OCI-LY3 (cell line): ENCODE measurements around the gene ZDBF2.

Experiments used
- H2AFZ ChIP-seq: fragments of 200-600, 300-600 bp; shearing (Covaris generic); 2 replicates; pipeline ENCODE4 v1.6.0; 2014; ENCODE audit warnings: antibody characterized with exemption, low read depth, low read length
- H3K27ac ChIP-seq: fragments of 200-600, 300-600 bp; sonication (generic); 2 replicates; pipeline ENCODE4 v1.5.1; 2014; ENCODE audit warnings: mild to moderate bottlenecking, low read length, moderate library complexity, mixed read lengths
- H3K27me3 ChIP-seq: fragments of 200-600, 300-600 bp; sonication (generic); 2 replicates; pipeline ENCODE4 v1.6.1; 2014; ENCODE audit warnings: low read depth, low read length, mixed read lengths
- H3K36me3 ChIP-seq: fragments of 200-600, 300-600 bp; sonication (generic); replicated peaks from 2 replicates; pipeline ENCODE3; 2014; ENCODE audit warnings: low read depth, low read length, mixed read lengths
- H3K4me1 ChIP-seq: fragments of 300-600, 200-600 bp; sonication (generic); 2 replicates; pipeline ENCODE4 v1.6.1; 2014; ENCODE audit warnings: low read length, mixed read lengths
- H3K4me2 ChIP-seq: fragments of 200-600, 300-600 bp; sonication (generic); 2 replicates; pipeline ENCODE4 v1.6.1; 2014; ENCODE audit warnings: low read length, mixed read lengths
- H3K4me3 ChIP-seq: fragments of 300-600, 200-600 bp; sonication (generic); 2 replicates; pipeline ENCODE4 v1.5.1; 2014; ENCODE audit warnings: antibody characterized with exemption, mild to moderate bottlenecking, low read length, moderate library complexity
- H3K79me2 ChIP-seq: fragments of 300-600, 200-600 bp; shearing (Covaris generic); 2 replicates; pipeline ENCODE4 v1.6.1; 2014; ENCODE audit warnings: mild to moderate bottlenecking, low read length, mixed read lengths
- H3K9ac ChIP-seq: fragments of 300-600, 200-600 bp; shearing (Covaris generic); 2 replicates; pipeline ENCODE4 v1.6.0; 2014; ENCODE audit warnings: mild to moderate bottlenecking, low read length, moderate library complexity
- H3K9me3 ChIP-seq: fragments of 200-600, 300-600 bp; shearing (Covaris generic); 2 replicates; pipeline ENCODE4 v1.6.1; 2014; ENCODE audit warnings: low read length, mixed read lengths; ENCODE audit not compliant: insufficient read depth
- H4K20me1 ChIP-seq: fragments of 200-600, 300-600 bp; sonication (generic); 2 replicates; pipeline ENCODE4 v1.6.1; 2016; ENCODE audit warnings: low read length, mixed read lengths; ENCODE audit not compliant: insufficient read depth
- EZH2phosphoT487 ChIP-seq: fragments of 200-600 bp; shearing (Covaris generic); IDR thresholded peaks from 2 replicates; pipeline ENCODE4 v1.6.1; 2018; ENCODE audit warnings: antibody characterized with exemption, mixed run types, low read depth
- TF ChIP-seq, protein P1 (sequence below): fragments of 200-600, 300-600 bp; sonication (generic); IDR thresholded peaks from 2 replicates; pipeline ENCODE4 v1.5.1; 2014; ENCODE audit warnings: antibody characterized with exemption, low read length, low read depth

The ZDBF2 gene

GRCh38 chr2:206311026-206311425 is 36.6 kb downstream of the ZDBF2 start:
- Histone ChIP-seq H3K36me3 (no peaks in the 10 kb centered on the region), H3K27me3 (no peaks in the 10 kb centered on the region), H3K9me3 (no peaks in the 10 kb centered on the region), H3K4me2 (no peak overlapping the region), H4K20me1 (no peaks in the 10 kb centered on the region), H3K9ac (no peak overlapping the region), H3K4me1 (peaks cover 1% of the 10 kb centered on the region), H3K79me2 (no peaks in the 10 kb centered on the region), H2AFZ (no peak overlapping the region), H3K27ac (no peak overlapping the region), H3K4me3 (no peak overlapping the region)
- TF ChIP-seq, protein P1, sequence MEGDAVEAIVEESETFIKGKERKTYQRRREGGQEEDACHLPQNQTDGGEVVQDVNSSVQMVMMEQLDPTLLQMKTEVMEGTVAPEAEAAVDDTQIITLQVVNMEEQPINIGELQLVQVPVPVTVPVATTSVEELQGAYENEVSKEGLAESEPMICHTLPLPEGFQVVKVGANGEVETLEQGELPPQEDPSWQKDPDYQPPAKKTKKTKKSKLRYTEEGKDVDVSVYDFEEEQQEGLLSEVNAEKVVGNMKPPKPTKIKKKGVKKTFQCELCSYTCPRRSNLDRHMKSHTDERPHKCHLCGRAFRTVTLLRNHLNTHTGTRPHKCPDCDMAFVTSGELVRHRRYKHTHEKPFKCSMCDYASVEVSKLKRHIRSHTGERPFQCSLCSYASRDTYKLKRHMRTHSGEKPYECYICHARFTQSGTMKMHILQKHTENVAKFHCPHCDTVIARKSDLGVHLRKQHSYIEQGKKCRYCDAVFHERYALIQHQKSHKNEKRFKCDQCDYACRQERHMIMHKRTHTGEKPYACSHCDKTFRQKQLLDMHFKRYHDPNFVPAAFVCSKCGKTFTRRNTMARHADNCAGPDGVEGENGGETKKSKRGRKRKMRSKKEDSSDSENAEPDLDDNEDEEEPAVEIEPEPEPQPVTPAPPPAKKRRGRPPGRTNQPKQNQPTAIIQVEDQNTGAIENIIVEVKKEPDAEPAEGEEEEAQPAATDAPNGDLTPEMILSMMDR: no peak
- no peak for TF ChIP-seq EZH2phosphoT487

- Histone ChIP-seq H3K79me2 (no peaks in the 10 kb centered on the region), H3K9me3 (peaks cover 10% of the 10 kb centered on the region), H3K4me1 (no peaks in the 10 kb centered on the region), H3K4me2 (no peak overlapping the region), H3K27me3 (no peaks in the 10 kb centered on the region), H4K20me1 (no peaks in the 10 kb centered on the region), H2AFZ (no peak overlapping the region), H3K9ac (no peak overlapping the region), H3K27ac (no peak overlapping the region), H3K4me3 (no peak overlapping the region), H3K36me3 (peaks cover 8% of the 10 kb centered on the region)
- no peak for TF ChIP-seq EZH2phosphoT487
- TF ChIP-seq, protein P1: no peak
Measured at GRCh38 chr2:206316141-206316540, 41.7 kb downstream of the ZDBF2 start.

- no peak for TF ChIP-seq EZH2phosphoT487
- TF ChIP-seq, protein P1: no peak
- H3K36me3 ChIP-seq: peaks cover 8% of the 10 kb centered on the region
- H3K4me1 ChIP-seq: no peaks in the 10 kb centered on the region
- no peak overlapping the region for H3K4me3 ChIP-seq
- no peak overlapping the region for H2AFZ ChIP-seq
- no peaks in the 10 kb centered on the region for H3K79me2 ChIP-seq
- no peaks in the 10 kb centered on the region for H4K20me1 ChIP-seq
- no peaks in the 10 kb centered on the region for H3K27me3 ChIP-seq
- peaks cover 10% of the 10 kb centered on the region for H3K9me3 ChIP-seq
- H3K27ac ChIP-seq: no peak overlapping the region
- H3K9ac ChIP-seq: no peak overlapping the region
- no peak overlapping the region for H3K4me2 ChIP-seq
Measured at GRCh38 chr2:206323033-206323432, 48.6 kb downstream of the ZDBF2 start.

- H3K36me3 ChIP-seq: peaks cover 4% of the 10 kb centered on the region
- H3K9ac ChIP-seq: no peak overlapping the region
- H3K9me3 ChIP-seq: peaks cover 8% of the 10 kb centered on the region
- no peaks in the 10 kb centered on the region for H3K4me1 ChIP-seq
- TF ChIP-seq EZH2phosphoT487: no peak
- TF ChIP-seq, protein P1: no peak
- no peaks in the 10 kb centered on the region for H3K79me2 ChIP-seq
- H3K4me2 ChIP-seq: no peak overlapping the region
- no peak overlapping the region for H3K4me3 ChIP-seq
- no peaks in the 10 kb centered on the region for H4K20me1 ChIP-seq
- no peak overlapping the region for H2AFZ ChIP-seq
- H3K27me3 ChIP-seq: no peaks in the 10 kb centered on the region
- no peak overlapping the region for H3K27ac ChIP-seq
Measured at GRCh38 chr2:206323486-206323885, 49.0 kb downstream of the ZDBF2 start.
